ENCODE measurements around the gene CLEC1B. TPM values are rescaled to one million over a fixed set of nuclear protein-coding genes. Genes with fewer than 3 reads are reported as not detected.

Gene CLEC1B
- total and polyA plus RNA-seq, 9 of the 15 experiments (the other 6 are each of a cell fraction or from before 2014, with no cell fraction given), result not detected

GRCh38 chr12:9969673-9970072 lies 29.2 kb downstream of the CLEC1B start (continued):
- TF ChIP-seq ZNF384 (IDR thresholded peaks at IDR 0.05; ENCODE audit: low read depth, low read length), result no peak

- in situ Hi-C loops (cut with MboI), result no loop called here
- no peak overlapping the region for H3K4me3 ChIP-seq
- no TSS peak for BruUV-seq (replicated peaks)
- H3K27ac ChIP-seq (ENCODE audit: extremely low read depth, low read depth, low read length), result no peak overlapping the region
- no peak overlapping the region for H3K4me2 ChIP-seq (ENCODE audit: insufficient read depth, low read length)
- no peaks in the 10 kb centered on the region for H4K20me1 ChIP-seq (replicated peaks; ENCODE audit: control insufficient read depth, insufficient read depth, low read length)
- H3K9ac ChIP-seq (ENCODE audit: insufficient read depth in 1 of 2, low read depth in 2 of 2, low read length in 2 of 2), result no peak overlapping the region
- ChIA-PET POLR2A (no interaction called here), CTCF (ENCODE audit: low intra/inter-chr PET ratio) (interaction anchor here (0.7 kb wide), 1 partner anchor 140 kb away, joined by 3 read pairs; no protein-coding TSS in a partner anchor)
- TF ChIP-seq NR1H2 (CRISPR knock-in tag; IDR thresholded peaks at IDR 0.05), result no peak
- FAIRE-seq (no peak), ATAC-seq (no peak), DNase-seq (ENCODE audit: extremely low read depth in 1 of 4, low spot score in 3 of 4) (no peak)
- H2AFZ ChIP-seq (ENCODE audit: low read depth, low read length), result no peak overlapping the region
- no peaks in the 10 kb centered on the region for H3K9me1 ChIP-seq (ENCODE audit: control insufficient read depth, insufficient read depth, low read length)
- intact Hi-C loops (cut with micrococcal nuclease), result no loop called here
- no peaks in the 10 kb centered on the region for H3K4me1 ChIP-seq (replicated peaks in 1 of 2; ENCODE audit: control insufficient read depth in 2 of 2, insufficient read depth in 2 of 2, low read length in 2 of 2)
- H3K79me2 ChIP-seq (ENCODE audit: control insufficient read depth, insufficient read depth, low read length), result no peaks in the 10 kb centered on the region
- 25% methylated on average over 2 of the region's 3 CpGs for WGBS (ENCODE audit: insufficient coverage, low coverage, missing lambda C conversion rate)
- no peaks in the 10 kb centered on the region for H3K9me3 ChIP-seq (replicated peaks; ENCODE audit: control insufficient read depth, insufficient read depth, low read depth, low read length)
- H3K27me3 ChIP-seq (ENCODE audit: control insufficient read depth in 2 of 2, insufficient read depth in 2 of 2, low read length in 2 of 2), result no peaks in the 10 kb centered on the region
- H3K36me3 ChIP-seq (ENCODE audit: control insufficient read depth, insufficient read depth, low read length), result no peaks in the 10 kb centered on the region
Measured at GRCh38 chr12:9961901-9962300, 37.0 kb downstream of the CLEC1B start.

- ATAC-seq (no peak), FAIRE-seq (no peak), DNase-seq (ENCODE audit: extremely low read depth in 1 of 4, low spot score in 3 of 4) (no peak)
- H3K79me2 ChIP-seq (ENCODE audit: control insufficient read depth, insufficient read depth, low read length), result no peaks in the 10 kb centered on the region
- H3K9me3 ChIP-seq (replicated peaks; ENCODE audit: control insufficient read depth, insufficient read depth, low read depth, low read length), result no peaks in the 10 kb centered on the region
- H4K20me1 ChIP-seq (replicated peaks; ENCODE audit: control insufficient read depth, insufficient read depth, low read length), result no peaks in the 10 kb centered on the region
- H3K27ac ChIP-seq (ENCODE audit: extremely low read depth, low read depth, low read length), result no peak overlapping the region
- 9% methylated on average over 3 of the region's 3 CpGs for WGBS (ENCODE audit: insufficient coverage, low coverage, missing lambda C conversion rate)
- no peak overlapping the region for H3K9ac ChIP-seq (ENCODE audit: insufficient read depth in 1 of 2, low read depth in 2 of 2, low read length in 2 of 2)
- H3K4me3 ChIP-seq, result no peak overlapping the region
- H3K9me1 ChIP-seq (ENCODE audit: control insufficient read depth, insufficient read depth, low read length), result no peaks in the 10 kb centered on the region
- intact Hi-C loops (cut with micrococcal nuclease) (no loop called here), in situ Hi-C loops (cut with MboI) (no loop called here)
- no peak overlapping the region for H3K4me2 ChIP-seq (ENCODE audit: insufficient read depth, low read length)
- H3K36me3 ChIP-seq (ENCODE audit: control insufficient read depth, insufficient read depth, low read length), result no peaks in the 10 kb centered on the region
- TF ChIP-seq RBBP5 (IDR thresholded peaks at IDR 0.05; ENCODE audit: borderline replicate concordance, insufficient read depth, low read length, poor library complexity, severe bottlenecking) (no peak), NR3C1 (CRISPR knock-in tag; IDR thresholded peaks at IDR 0.05) (no peak), MIER1 (IDR thresholded peaks at IDR 0.05; ENCODE audit: low read depth) (no peak), MITF (IDR thresholded peaks at IDR 0.05) (no peak), E2F1 (CRISPR knock-in tag; IDR thresholded peaks at IDR 0.05) (no peak), ZBTB7A (IDR thresholded peaks at IDR 0.05; ENCODE audit: borderline replicate concordance, control insufficient read depth, low read depth, low read length) (no peak)
- POLR2A ChIA-PET, result no interaction called here
- CTCF ChIA-PET (ENCODE audit: low intra/inter-chr PET ratio), result no interaction called here
- no peaks in the 10 kb centered on the region; a peak in 1 of 5 replicates for H3K27me3 ChIP-seq (ENCODE audit: control insufficient read depth in 2 of 2, insufficient read depth in 2 of 2, low read length in 2 of 2)
- no peak overlapping the region for H2AFZ ChIP-seq (ENCODE audit: low read depth, low read length)
- no peaks in the 10 kb centered on the region for H3K4me1 ChIP-seq (replicated peaks in 1 of 2; ENCODE audit: control insufficient read depth in 2 of 2, insufficient read depth in 2 of 2, low read length in 2 of 2)
- BruUV-seq (replicated peaks), result no TSS peak
Measured at GRCh38 chr12:9961106-9961505, 37.8 kb downstream of the CLEC1B start.
